GM12878 (cell line): Measurements from ENCODE around the gene GARIN5A. TPM values are rescaled to one million over a fixed set of nuclear protein-coding genes. Genes with fewer than 3 reads are reported as not detected.

Experiments
- ATAC-seq: fragments of 200-7000 bp; cut with Tn5 transposase; 3 replicates; pipeline ENCODE4 v1.9.1; 2020; ENCODE audit warnings: mild to moderate bottlenecking, moderate library complexity
- BruUV-seq: library from RNA; stranded (reverse); fragments of 400-500 nt; replicated peaks from 2 replicates; lab custom pipeline; 2021; lab: Mats Ljungman, UMichigan
- CTCF ChIA-PET: fragments of 300-600 bp; sonication (Branson Sonifier 250); formaldehyde crosslinking; extraction: SDS; loops from one replicate; lab custom pipeline; 2021; ENCODE audit warnings: inconsistent platforms; lab: Yijun Ruan, JAX
- POLR2A ChIA-PET: fragments of 350-600 bp; formaldehyde crosslinking; extraction: SDS; loops from one replicate; lab custom pipeline; 2021; ENCODE audit warnings: inconsistent platforms; lab: Charles Lee
- RAD21 ChIA-PET: fragments of 300-600 bp; sonication (Branson Sonifier 250); formaldehyde crosslinking; loops from one replicate; lab custom pipeline; 2023; ENCODE audit warnings: antibody characterized with exemption; ENCODE audit not compliant: unreplicated experiment; lab: Charles Lee
- SMC1A ChIA-PET: fragments of 300-600 bp; sonication (Branson Sonifier 250); formaldehyde crosslinking; loops from one replicate; lab custom pipeline; 2023; ENCODE audit not compliant: unreplicated experiment, uncharacterized antibody; lab: Charles Lee
- DNase-seq: peaks from one replicate; pipeline ENCODE4 v3.0.0-alpha.2; 2011; ENCODE audit warnings: low read depth, low spot score
- FAIRE-seq: peaks from 3 replicates; lab custom pipeline; 2011; peaks lifted over from hg19 to GRCh38; lab: Jason Lieb, UNC
- H2AFZ ChIP-seq: 2 replicates; pipeline ENCODE4 v1.6.0; 2011; ENCODE audit warnings: low read depth, low read length, control low read depth; ENCODE audit not compliant: control insufficient read depth
- H3K27ac ChIP-seq: 2 replicates; pipeline ENCODE4 v1.5.1; 2011; ENCODE audit warnings: control low read depth; ENCODE audit not compliant: control insufficient read depth, insufficient read depth
- H3K27me3 ChIP-seq, 2 experiments: replicated peaks in 1 of 2; 2 replicates each; pipeline versions ENCODE4 v1.6.0 to v1.6.1; 2011; ENCODE audit warnings: low read length in 1 of 2; ENCODE audit not compliant: control insufficient read depth in 2 of 2, insufficient read depth in 2 of 2
- H3K36me3 ChIP-seq, 2 experiments: 2 replicates each; pipeline ENCODE4 v1.5.1; 2011; ENCODE audit warnings: low read length in 1 of 2; ENCODE audit not compliant: control insufficient read depth in 2 of 2, insufficient read depth in 2 of 2
- H3K4me1 ChIP-seq: 2 replicates; pipeline ENCODE4 v1.6.1; 2011; ENCODE audit warnings: mild to moderate bottlenecking, low read length, moderate library complexity, mixed read lengths; ENCODE audit not compliant: control insufficient read depth, insufficient read depth
- H3K4me2 ChIP-seq: 2 replicates; pipeline ENCODE4 v1.6.0; 2011; ENCODE audit warnings: control low read depth; ENCODE audit not compliant: control insufficient read depth, insufficient read depth
- H3K4me3 ChIP-seq: fragments of 200-600 bp; sonication (generic); 2 replicates; pipeline ENCODE4 v1.5.1; 2016
- H3K79me2 ChIP-seq: 2 replicates; pipeline ENCODE4 v1.6.0; 2011; ENCODE audit warnings: low read length; ENCODE audit not compliant: control insufficient read depth, insufficient read depth
- H3K9ac ChIP-seq: 2 replicates; pipeline ENCODE4 v1.8.0; 2011; ENCODE audit warnings: low read length, control low read depth, mixed read lengths; ENCODE audit not compliant: control insufficient read depth, insufficient read depth
- H3K9me3 ChIP-seq: replicated peaks from 3 replicates; pipeline ENCODE4 v1.5.1; 2011; ENCODE audit warnings: mild to moderate bottlenecking, low read length; ENCODE audit not compliant: control insufficient read depth, insufficient read depth
- H4K20me1 ChIP-seq: 2 replicates; pipeline ENCODE4 v1.6.0; 2011; ENCODE audit not compliant: control insufficient read depth, insufficient read depth
- ATF7 ChIP-seq: fragments of 450-650 bp; IDR thresholded peaks from 2 replicates; pipeline ENCODE4 v1.6.1; 2016; ENCODE audit warnings: low read depth, mild to moderate bottlenecking
- DPF2 ChIP-seq: fragments of 450-650 bp; IDR thresholded peaks from 2 replicates; pipeline ENCODE4 v1.6.1; 2017; ENCODE audit warnings: mild to moderate bottlenecking
- E4F1 ChIP-seq: fragments of 450-650 bp; IDR thresholded peaks from 2 replicates; pipeline ENCODE4 v1.6.1; 2018; ENCODE audit warnings: borderline replicate concordance, mild to moderate bottlenecking; ENCODE audit not compliant: partially characterized antibody
- GATAD2B ChIP-seq: fragments of 450-650 bp; conservative IDR thresholded peaks from 2 replicates; pipeline ENCODE4 v1.6.1; 2017; ENCODE audit warnings: low read depth, mild to moderate bottlenecking, moderate library complexity
- MXI1 ChIP-seq: fragments of 150-350 bp; IDR thresholded peaks from 2 replicates; pipeline ENCODE4 v1.6.1; 2011; ENCODE audit warnings: low read depth, mild to moderate bottlenecking, inconsistent platforms, low read length, improper control_type of control experiment
- NR2F1 ChIP-seq: fragments of 450-650 bp; conservative IDR thresholded peaks from 2 replicates; pipeline ENCODE4 v1.6.1; 2017; ENCODE audit warnings: mild to moderate bottlenecking
- RELB ChIP-seq: fragments of 450-650 bp; IDR thresholded peaks from 2 replicates; pipeline ENCODE4 v1.6.1; 2017; ENCODE audit warnings: low read depth, mild to moderate bottlenecking, moderate library complexity
- RFX5 ChIP-seq: IDR thresholded peaks from 2 replicates; pipeline ENCODE4 v1.6.1; 2011; ENCODE audit warnings: low read depth, low read length, improper control_type of control experiment
- SMAD5 ChIP-seq: IDR thresholded peaks from 2 replicates; pipeline ENCODE4 v1.6.1; 2016; ENCODE audit warnings: antibody characterized with exemption, low read depth
- STAT1 ChIP-seq: fragments of 450-650 bp; conservative IDR thresholded peaks from 2 replicates; pipeline ENCODE4 v1.6.1; 2014; ENCODE audit warnings: antibody characterized with exemption, mild to moderate bottlenecking
- STAT3 ChIP-seq: IDR thresholded peaks from 2 replicates; pipeline ENCODE4 v1.6.1; 2011; ENCODE audit warnings: low read depth, low read length, improper control_type of control experiment
- SUPT20H ChIP-seq: IDR thresholded peaks from 2 replicates; pipeline ENCODE4 v1.6.1; 2011; ENCODE audit warnings: low read depth, mild to moderate bottlenecking, low read length, moderate library complexity, borderline replicate concordance; ENCODE audit not compliant: control insufficient read depth
- TCF12 ChIP-seq: IDR thresholded peaks from 2 replicates; pipeline ENCODE4 v1.6.1; 2011; ENCODE audit warnings: low read depth, mild to moderate bottlenecking, low read length
- TCF3 ChIP-seq: IDR thresholded peaks from 2 replicates; pipeline ENCODE4 v1.6.1; 2012; ENCODE audit warnings: low read depth, mild to moderate bottlenecking, low read length, borderline replicate concordance; ENCODE audit not compliant: insufficient read depth
- WRNIP1 ChIP-seq: IDR thresholded peaks from 2 replicates; pipeline ENCODE4 v1.6.1; 2011; ENCODE audit warnings: low read depth, low read length, improper control_type of control experiment, borderline replicate concordance
- ZBTB11 ChIP-seq: fragments of 450-650 bp; formaldehyde crosslinking; IDR thresholded peaks from 2 replicates; pipeline ENCODE4 v1.5.0; 2022; ENCODE audit warnings: mild to moderate bottlenecking, missing genetic modification characterization
- ZNF274 ChIP-seq: IDR thresholded peaks from one replicate; pipeline ENCODE4 v1.8.0; 2011; ENCODE audit not compliant: insufficient read length, insufficient read depth
- WGBS: methylation state at CpG from one replicate; pipeline ENCODE4 v1.1.6; 2016; ENCODE audit warnings: low lambda C conversion rate; ENCODE audit not compliant: insufficient replicate concordance, insufficient coverage; ENCODE audit errors: missing lambda C conversion rate; 5-methylcytosine and 5-hydroxymethylcytosine counted together
- in situ Hi-C: fragments of 300-500 bp; cut with MboI; formaldehyde crosslinking; loops from 9 replicates; pipeline ENCODE4 v1.14.3; 2018; ENCODE audit warnings: mixed read lengths
- intact Hi-C: fragments of 100-400 bp; cut with micrococcal nuclease; formaldehyde crosslinking; loops from one replicate; pipeline ENCODE4 v1.14.2; 2022; ENCODE audit not compliant: unreplicated experiment
- polyA plus RNA-seq, 11 experiments: library from polyadenylated mRNA; depleted of rRNA in 4 of 11; unstranded in 6 of 11; stranded (reverse) in 5 of 11; fragments of >200 nt; fragmentation: Nextera tagmentation in 4 of 11; fragmentation: Illumina TruSeq in 1 of 11; extraction: Ambion mirVana in 4 of 11; extraction: Trizol in 1 of 11; gene quantifications; 1 replicate in 1 of 11; 2 replicates in 10 of 11; pipeline versions ENCODE4 v1.2.1 to v1.2.3, GENCODE V29; 2011 to 2016; ENCODE audit warnings: inconsistent platforms in 2 of 11, missing spikeins in 2 of 11, low read depth in 1 of 11
- total RNA-seq, 4 experiments: library from RNA; depleted of rRNA in 3 of 4; stranded (reverse); fragments of >200 nt in 3 of 4; fragmentation: Illumina TruSeq in 1 of 4; extraction: Trizol in 1 of 4; gene quantifications; 2 replicates each; pipeline versions ENCODE4 v1.2.1 to v1.2.3, GENCODE V29; 2013 to 2021
- TF ChIP-seq, protein P1 (sequence below): IDR thresholded peaks from 2 replicates; pipeline ENCODE4 v1.6.1; 2012; ENCODE audit warnings: low read depth, low read length, improper control_type of control experiment

Gene GARIN5A
- total and polyA plus RNA-seq, 10 of the 15 experiments (the other 5 are each of a cell fraction or from before 2014, with no cell fraction given): 0.18 to 1.2 (median 0.24) TPM; not detected in 6

- no peak within 1 kb of the TSS for H3K9ac ChIP-seq
- peaks cover 3% of the 10 kb centered on the region; the same call in 1 of the 2 replicates for H3K4me1 ChIP-seq
- H4K20me1 ChIP-seq: no peaks in the 10 kb centered on the region
- ChIA-PET CTCF (no interaction called here), POLR2A (no interaction called here), SMC1A (no interaction called here), RAD21 (no interaction called here)
- H3K36me3 ChIP-seq: no peaks in the 10 kb centered on the region
- H3K4me3 ChIP-seq: no peak within 1 kb of the TSS
- FAIRE-seq (no peak), ATAC-seq (no peak), DNase-seq (no peak)
- no peaks in the 10 kb centered on the region for H3K27me3 ChIP-seq
- no peaks in the 10 kb centered on the region for H3K9me3 ChIP-seq
- no peak within 1 kb of the TSS for H3K27ac ChIP-seq
- intact Hi-C loops (no loop called here), in situ Hi-C loops (no loop called here)
- no peaks in the 10 kb centered on the region for H3K79me2 ChIP-seq
- 26% methylated on average over 21 of the region's 22 CpGs for WGBS
- no peak within 1 kb of the TSS for H3K4me2 ChIP-seq
- no TSS peak for BruUV-seq
- no peak within 1 kb of the TSS for H2AFZ ChIP-seq
- TF ChIP-seq SUPT20H (no peak), E4F1 (no peak), ATF7 (no peak), MXI1 (no peak), ZBTB11 (CRISPR knock-in tag) (no peak), SMAD5 (no peak), STAT3 (no peak), STAT1 (no peak), WRNIP1 (no peak), TCF12 (no peak), RFX5 (no peak), DPF2 (no peak), TCF3 (no peak), GATAD2B (no peak), ZNF274 (no peak), NR2F1 (no peak), RELB (no peak)
- TF ChIP-seq, protein P1, sequence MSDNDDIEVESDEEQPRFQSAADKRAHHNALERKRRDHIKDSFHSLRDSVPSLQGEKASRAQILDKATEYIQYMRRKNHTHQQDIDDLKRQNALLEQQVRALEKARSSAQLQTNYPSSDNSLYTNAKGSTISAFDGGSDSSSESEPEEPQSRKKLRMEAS: no peak
These were observed 37.2 kb upstream of the GARIN5A start, which contains the start of gene ASPDH for GRCh38 chr19:50513746-50514345. Gene ASPDH (minus strand): TSS chr19:50513913. CDS start chr19:50513823, 90 bp downstream.
